ENCODE data around the gene DNAJC10. TPM values are rescaled to one million over a fixed set of nuclear protein-coding genes. Genes with fewer than 3 reads are reported as not detected.

Gene DNAJC10
- total and polyA plus RNA-seq, 2 of the 4 experiments (the other 2 are of a cell fraction): 34.6 to 53.2 TPM

GRCh38 chr2:182814380-182814779 lies 98.3 kb downstream of the DNAJC10 start:
- Histone ChIP-seq H3K9me3 (ENCODE audit: control insufficient read depth, insufficient read depth, low read length) (no peaks in the 10 kb centered on the region), H3K14ac (replicated peaks; ENCODE audit: low read depth, low read length) (no peak overlapping the region), H3K56ac (ENCODE audit: extremely low read depth, insufficient read depth, low read length) (no peak overlapping the region), H4K20me1 (ENCODE audit: insufficient read depth, low read length) (no peaks in the 10 kb centered on the region), H2AK9ac (replicated peaks; ENCODE audit: low read depth, low read length, poor library complexity) (no peak overlapping the region), H2BK20ac (ENCODE audit: low read depth, low read length) (no peak overlapping the region), H4K8ac (ENCODE audit: low read depth in 2 of 2, low read length in 2 of 2) (no peak overlapping the region), H2BK5ac (ENCODE audit: low read depth, low read length, poor library complexity, severe bottlenecking) (no peak overlapping the region), H3K79me1 (ENCODE audit: low read depth in 1 of 2, low read length in 2 of 2) (no peaks in the 10 kb centered on the region), H2BK15ac (ENCODE audit: low read depth, low read length) (no peak overlapping the region), H3K4me2 (ENCODE audit: low read depth, low read length) (no peak overlapping the region), H2BK120ac (ENCODE audit: low read depth, low read length) (no peak overlapping the region), H2AK5ac (ENCODE audit: low read depth, low read length) (no peak overlapping the region), H2AFZ (replicated peaks; ENCODE audit: low read length, poor library complexity) (no peak overlapping the region), H3K18ac (ENCODE audit: low read depth, low read length) (no peak overlapping the region), H3K36me3 (ENCODE audit: control insufficient read depth, insufficient read depth, low read length) (no peaks in the 10 kb centered on the region), H3K4me3 (ENCODE audit: insufficient read depth, low read depth, low read length) (no peak overlapping the region), H4K5ac (ENCODE audit: low read depth, low read length) (no peak overlapping the region), H4K91ac (ENCODE audit: insufficient read depth, low read depth, low read length) (no peak overlapping the region), H3K4me1 (ENCODE audit: control insufficient read depth, insufficient read depth, low read length) (no peaks in the 10 kb centered on the region), H3K4ac (ENCODE audit: low read depth, low read length) (no peak overlapping the region), H3K23ac (ENCODE audit: low read depth, low read length) (no peak overlapping the region), H3K27me3 (ENCODE audit: control insufficient read depth, insufficient read depth, low read length) (peaks cover 15% of the 10 kb centered on the region), H3K9ac (ENCODE audit: low read depth, low read length) (no peak overlapping the region), H3K9me1 (ENCODE audit: insufficient read depth, low read length) (no peaks in the 10 kb centered on the region), H3K27ac (ENCODE audit: insufficient read depth, low read length) (no peak overlapping the region)
- intact Hi-C loops (cut with micrococcal nuclease): no loop called here
- no peak for TF ChIP-seq MXI1 (IDR thresholded peaks at IDR 0.05; ENCODE audit: borderline replicate concordance, low read depth, low read length)
- TF ChIP-seq CEBPB (IDR thresholded peaks at IDR 0.05; ENCODE audit: low read depth, low read length): no peak
- TF ChIP-seq ELK1 (IDR thresholded peaks at IDR 0.05; ENCODE audit: borderline replicate concordance, low read depth, low read length): no peak
- no peak for TF ChIP-seq POLR2A (IDR thresholded peaks at IDR 0.05; ENCODE audit: low read depth, low read length)
- TF ChIP-seq FOS (IDR thresholded peaks at IDR 0.05; ENCODE audit: low read depth, low read length): no peak
- TF ChIP-seq RFX5 (IDR thresholded peaks at IDR 0.05; ENCODE audit: low read depth, low read length): no peak
- TF ChIP-seq RAD21 (IDR thresholded peaks at IDR 0.05; ENCODE audit: low read length): no peak
- no peak for TF ChIP-seq BHLHE40 (IDR thresholded peaks at IDR 0.05; ENCODE audit: low read depth, low read length)
- no peak for TF ChIP-seq NFE2L2 (IDR thresholded peaks at IDR 0.05; ENCODE audit: low read depth, low read length)
- WGBS, 2 experiments (ENCODE audit: extremely low coverage in 2 of 2, insufficient read length in 1 of 2): 100% methylated on average over 2 of the region's 6 CpGs; no CpG with 5 or more reads in 1 of the 2 experiments
- POLR2A ChIA-PET (ENCODE audit: unreplicated experiment): no interaction called here
- no TSS peak for BruUV-seq (replicated peaks)
- in situ Hi-C loops (cut with MboI; ENCODE audit: low sequenced_read_pairs): no loop called here
- dilution Hi-C loops (cut with HindIII; ENCODE audit: low sequenced_read_pairs, unreplicated experiment): no loop called here
- CTCF ChIA-PET: no interaction called here
- no peak for ATAC-seq (ENCODE audit: low read depth)
- no peak for DNase-seq
